HCEC 1CT (cell line): Measurements from ENCODE around the gene CMTM1.
"Not testable (repeated sequence)": the region's sequence is repeated elsewhere in the genome, so short reads cannot be mapped to it uniquely, and the experiment has no call there.

Experiments
- DNase-seq: peaks from one replicate; pipeline ENCODE4 v3.0.0-alpha.2; 2017

CMTM1 gene

DNA sequence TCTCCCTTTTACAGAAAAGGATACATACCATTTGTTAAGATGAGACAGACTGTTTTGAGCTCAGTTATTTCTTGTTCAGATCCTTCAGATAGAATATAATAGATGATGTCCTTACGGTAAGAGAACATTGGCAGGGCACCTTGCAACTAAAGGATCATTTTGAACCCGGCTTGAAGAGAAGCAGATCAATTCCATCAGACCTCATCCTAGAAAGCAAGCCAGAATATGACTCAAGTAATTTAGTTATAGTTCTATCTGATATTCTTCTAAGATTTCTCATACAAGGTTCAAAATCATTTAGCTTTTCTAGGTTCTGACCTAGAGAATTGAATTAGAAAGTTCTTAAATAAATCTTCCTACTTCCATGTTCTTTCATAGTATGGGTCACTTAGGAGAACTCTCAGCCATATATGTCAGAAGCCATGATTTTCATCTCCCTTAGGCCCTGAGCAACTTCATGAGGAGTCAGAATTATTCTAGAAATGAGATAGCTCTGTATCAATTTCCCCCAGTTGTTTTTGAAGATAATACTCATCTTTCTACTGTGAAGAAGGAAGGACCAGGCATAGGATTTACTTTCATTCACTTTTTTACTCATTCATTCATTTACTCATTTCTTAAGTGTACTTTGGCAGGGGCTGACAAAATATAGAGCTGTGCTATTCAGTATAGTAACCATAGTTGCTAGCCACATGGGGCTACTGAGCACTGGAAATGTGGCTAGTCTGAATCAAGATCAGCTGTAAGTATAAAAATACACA, 2.5 kb upstream of the CMTM1 start:
- DNase-seq, result no peak

GRCh38 chr16:66567270-66567669, 1.0 kb downstream of the CMTM1 start:
- DNase-seq, result not testable (repeated sequence)

DNA sequence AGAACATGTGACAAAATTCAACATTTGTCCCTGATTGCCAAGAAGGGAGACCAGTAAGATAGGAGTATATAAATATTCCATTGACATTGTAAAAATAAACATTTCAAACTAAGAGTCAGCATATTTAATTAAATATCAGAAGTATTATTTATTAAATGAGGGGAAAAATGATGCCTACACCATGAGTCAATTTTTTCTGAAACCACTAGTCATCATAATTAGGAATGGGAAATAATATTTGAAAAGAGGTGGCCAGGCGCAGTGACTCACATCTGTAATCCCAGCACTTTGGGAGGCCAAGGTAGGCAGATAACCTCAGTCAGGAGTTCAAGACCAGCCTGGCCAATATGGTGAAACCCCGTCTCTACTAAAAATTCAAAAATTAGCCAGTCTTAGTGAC, 2.1 kb downstream of the CMTM1 start:
- DNase-seq, result peak; percentile 32

GRCh38 chr16:66569131-66569530, 2.9 kb downstream of the CMTM1 start:
- DNase-seq, result peak; percentile 58

- DNase-seq, result peak; percentile 58
Measured at GRCh38 chr16:66569827-66570405, 3.7 kb downstream of the CMTM1 start.

DNA sequence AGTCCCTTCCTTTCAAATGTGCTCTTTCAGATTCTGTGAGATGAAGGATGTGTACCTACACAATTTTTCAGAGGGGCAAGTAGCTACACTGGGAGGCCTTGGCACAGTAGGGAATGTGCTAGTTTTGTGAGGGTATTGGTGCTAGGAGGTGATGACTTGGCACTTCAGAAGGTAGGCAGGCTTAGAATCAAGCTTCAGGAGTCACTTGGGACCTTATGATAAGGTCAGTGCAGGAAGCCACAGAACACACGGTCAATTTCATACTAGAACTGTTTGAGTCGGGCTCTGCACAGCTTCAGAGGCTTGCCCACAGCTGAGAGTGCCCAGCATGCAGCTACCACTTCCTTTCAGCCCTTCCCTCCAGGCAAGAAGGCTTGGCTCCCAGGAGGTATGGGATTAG, 6.1 kb downstream of the CMTM1 start:
- no peak for DNase-seq

DNA sequence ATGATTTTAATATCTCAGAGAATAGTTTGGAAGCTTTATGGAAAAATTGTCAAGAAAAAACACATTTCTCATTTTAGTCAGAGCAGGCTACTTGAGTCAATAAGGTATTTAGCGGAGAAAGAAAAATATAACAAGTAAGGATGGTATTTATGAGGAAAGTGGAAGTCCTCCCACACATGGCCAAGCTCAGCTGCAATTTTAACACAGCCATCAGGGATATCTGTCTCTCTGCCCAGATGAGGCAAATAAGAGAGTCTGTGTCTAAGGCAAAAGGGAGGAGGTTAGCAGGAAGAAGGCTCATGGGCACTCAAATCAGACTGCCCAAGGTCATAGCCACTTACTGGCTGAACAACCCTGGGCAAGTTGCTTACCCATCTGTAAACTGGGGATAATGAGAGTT, 7.8 kb downstream of the CMTM1 start:
- DNase-seq, result no peak

DNA sequence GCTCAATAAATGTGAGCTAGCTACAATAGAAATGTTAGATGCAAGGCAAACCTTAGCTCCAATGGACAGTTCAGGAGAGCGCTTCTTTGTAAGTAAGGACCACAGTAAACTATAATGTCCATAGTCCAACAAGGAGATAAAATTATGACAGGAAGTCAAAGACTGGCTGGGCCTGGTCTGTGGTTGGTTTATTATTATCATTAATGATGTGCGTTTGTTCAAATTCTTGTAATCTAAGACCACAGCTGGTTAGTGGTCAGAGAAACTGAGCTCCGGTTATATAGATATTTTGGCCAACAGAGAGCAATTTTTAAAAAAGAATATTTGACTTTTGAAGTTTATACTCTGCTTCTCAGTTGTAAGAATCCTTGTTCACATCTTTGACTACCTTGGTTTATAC, 8.3 kb downstream of the CMTM1 start:
- DNase-seq, result no peak

DNA sequence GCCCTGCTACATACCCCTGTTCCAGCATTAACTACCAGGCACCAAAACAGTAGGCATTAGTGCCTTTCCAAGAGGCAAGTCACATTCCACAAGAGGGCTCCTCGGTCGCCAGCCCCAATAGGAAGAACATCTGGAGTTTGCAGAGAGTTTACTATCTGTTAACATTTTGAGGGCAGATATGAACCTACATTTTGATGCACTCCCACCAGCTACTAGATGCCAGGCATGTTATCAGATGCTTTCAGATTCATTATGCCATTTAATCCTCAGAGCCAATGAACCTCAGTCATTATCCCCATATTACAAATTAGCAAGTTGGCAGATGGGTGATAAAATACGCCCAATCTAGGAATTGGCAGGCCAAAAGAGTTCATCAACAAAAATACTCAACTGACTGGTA, 8.8 kb downstream of the CMTM1 start:
- DNase-seq, result no peak

DNA sequence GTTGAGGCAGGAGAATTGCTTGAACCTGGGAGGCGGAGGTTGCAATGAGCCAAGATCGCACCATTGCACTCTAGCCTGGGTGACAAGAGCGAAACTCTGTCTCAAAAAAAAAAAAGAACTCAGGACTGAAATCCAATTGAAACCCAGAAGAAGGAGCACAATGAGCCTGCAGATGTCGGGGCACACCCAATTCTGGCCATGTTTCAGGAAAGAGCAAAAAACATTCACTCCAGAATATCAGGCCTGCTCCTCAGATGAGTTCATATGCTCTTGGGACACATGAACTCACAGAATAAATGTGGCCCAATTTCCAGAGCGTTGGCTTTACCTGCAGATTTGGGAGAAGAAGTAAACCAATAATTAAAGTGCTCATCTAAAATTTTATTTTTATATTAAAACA, 10.1 kb downstream of the CMTM1 start:
- DNase-seq, result no peak

DNA sequence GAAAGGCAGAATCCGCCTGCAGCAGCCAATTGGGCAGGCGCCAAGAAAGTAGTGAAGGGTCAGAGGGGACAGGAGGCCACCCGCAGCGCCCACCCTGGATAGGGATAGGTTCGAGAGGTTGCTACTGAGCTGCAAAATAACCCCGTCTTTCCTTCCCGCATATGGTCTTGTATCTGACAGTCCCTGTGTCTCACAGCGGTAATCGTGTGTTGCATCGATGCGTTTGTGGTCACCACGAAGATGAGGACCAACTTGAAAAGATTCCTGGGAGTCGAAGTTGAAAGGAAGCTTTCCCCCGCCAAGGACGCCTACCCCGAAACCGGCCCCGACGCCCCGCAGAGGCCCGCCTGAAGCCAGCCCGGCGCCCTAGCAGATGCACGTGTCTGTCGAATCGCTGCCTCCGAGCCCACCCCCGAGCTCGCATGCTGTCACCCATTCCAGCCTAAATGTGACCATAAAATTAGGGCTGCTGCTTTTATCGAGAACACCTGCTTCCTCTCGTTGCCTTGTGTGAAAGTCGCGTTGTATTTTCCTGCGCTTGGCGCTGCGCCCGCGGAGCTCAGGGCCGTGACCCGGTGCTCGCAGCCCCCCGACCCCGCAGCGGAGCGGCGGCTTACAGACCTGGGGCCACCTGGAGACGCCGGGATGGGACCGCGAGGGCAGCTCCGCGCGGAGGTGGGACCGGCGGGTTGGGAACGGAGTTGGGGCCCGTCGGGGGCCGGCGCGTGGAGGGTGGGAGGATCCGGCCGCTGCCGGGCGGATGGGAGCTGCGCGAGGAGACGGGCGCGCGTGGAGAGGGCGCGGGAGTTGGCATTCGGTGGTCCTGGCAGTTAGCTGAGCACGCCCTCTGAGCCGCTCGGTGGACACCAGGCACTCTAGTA, 12.7 kb downstream of the CMTM1 start, which contains the start of gene CMTM2:
CMTM2 (plus strand) TSS at position 813 of the 881 bp plus-strand sequence. CDS start 145 bp downstream, outside the sequence.
- DNase-seq, result no peak

GRCh38 chr16:66580605-66581209, 14.5 kb downstream of the CMTM1 start:
- peak; percentile 79 for DNase-seq

DNA sequence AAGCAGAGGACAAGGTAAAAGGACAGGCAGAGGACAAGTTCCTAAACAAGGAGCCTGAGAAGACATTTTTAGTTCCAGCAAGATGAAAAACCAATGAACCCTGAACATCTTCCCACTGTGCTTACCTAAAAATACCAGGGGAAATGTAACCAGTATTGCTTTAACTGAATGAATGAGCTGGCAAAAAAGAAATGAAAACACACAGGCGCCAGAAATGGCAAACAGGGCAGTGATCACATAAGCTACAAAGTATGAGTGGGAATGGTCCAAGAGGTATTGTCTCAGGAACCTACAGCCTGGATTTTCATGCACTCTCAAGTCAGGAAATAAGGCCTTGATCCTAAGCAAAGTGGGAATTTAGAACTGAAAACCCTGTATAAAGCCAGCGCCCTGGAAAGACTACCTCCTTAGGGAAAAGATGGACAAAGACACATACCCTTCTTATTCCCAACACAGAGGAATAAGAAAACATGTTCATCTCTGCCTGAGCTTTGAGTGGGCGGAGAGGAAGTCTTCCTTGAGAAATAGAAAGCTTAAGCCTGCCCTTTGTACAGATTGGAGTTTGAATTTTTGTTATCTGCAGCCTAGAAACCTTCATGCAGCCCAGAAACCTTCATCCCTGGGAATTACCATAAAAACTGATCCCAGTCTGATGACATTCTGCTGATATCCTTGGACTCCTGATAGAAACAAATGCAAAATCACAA, 15.2 kb downstream of the CMTM1 start:
- DNase-seq, result no peak

DNA sequence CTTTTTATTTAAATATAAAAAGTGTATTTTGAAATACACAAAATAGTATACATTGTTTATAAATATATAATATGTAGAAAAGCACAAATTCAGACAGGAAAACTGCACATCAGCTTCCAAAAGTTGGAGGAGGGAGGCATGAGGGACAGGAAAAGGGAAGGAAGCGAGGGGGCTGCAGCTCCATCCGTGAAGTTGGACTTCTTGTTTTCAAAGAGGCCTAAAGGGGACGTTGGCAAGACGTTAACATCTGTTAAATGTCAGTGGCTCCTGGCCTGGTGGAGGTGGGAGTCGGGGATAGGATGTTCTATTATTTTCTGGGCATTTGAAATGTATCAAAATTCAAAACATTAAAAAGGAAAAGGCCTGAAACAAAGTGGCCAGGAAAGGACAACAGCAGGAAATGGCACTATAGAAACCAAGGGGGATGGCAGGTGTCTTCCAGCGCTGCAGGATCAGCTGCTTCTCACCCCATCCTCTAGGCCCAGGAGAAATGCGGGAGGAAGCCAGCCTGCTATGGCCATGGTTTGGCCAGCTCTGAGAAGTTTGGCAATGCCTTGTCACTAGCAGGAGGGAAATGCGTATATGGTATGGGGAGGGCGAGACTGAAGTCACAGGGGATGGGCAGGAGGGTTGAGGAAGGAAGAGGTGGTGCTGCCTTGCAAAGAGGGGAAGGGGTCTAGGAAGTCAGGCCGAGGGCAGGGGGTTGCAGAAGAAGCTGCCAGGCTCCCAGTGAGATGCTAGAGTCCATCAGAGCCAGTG, 19.4 kb downstream of the CMTM1 start:
- no peak for DNase-seq

DNA sequence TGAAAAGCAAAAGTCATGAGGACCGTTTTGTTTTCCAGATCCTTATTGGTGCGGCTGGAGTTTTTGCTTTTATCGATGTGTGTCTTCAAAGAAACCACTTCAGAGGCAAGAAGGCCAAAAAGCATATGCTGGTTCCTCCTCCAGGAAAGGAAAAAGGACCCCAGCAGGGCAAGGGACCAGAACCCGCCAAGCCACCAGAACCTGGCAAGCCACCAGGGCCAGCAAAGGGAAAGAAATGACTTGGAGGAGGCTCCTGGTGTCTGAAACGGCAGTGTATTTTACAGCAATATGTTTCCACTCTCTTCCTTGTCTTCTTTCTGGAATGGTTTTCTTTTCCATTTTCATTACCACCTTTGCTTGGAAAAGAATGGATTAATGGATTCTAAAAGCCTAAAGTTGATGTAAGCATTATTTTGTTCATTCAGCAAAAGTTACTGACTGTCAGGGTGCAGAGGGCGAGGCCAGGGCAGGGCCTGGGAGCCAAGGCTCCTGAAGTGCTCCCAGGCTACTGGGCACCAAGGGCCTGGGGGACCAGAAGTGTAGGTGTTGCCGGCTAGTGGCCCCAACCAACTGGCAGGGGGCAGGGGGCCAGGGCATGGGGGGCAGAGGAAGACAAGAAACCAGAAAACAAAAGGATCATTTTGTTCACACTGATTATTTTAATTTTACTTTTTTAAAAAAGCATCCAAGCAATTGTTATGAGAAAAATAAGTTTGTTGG, 21.8 kb downstream of the CMTM1 start:
- DNase-seq, result no peak

- DNase-seq, result peak; percentile 65
Measured at GRCh38 chr16:66588981-66589713, 22.9 kb downstream of the CMTM1 start.

GRCh38 chr16:66590322-66590721, 24.1 kb downstream of the CMTM1 start:
- no peak for DNase-seq

GRCh38 chr16:66591018-66591417, 24.8 kb downstream of the CMTM1 start:
- no peak for DNase-seq

- no peak for DNase-seq
Measured at GRCh38 chr16:66592241-66592640, 26.0 kb downstream of the CMTM1 start.

- no peak for DNase-seq
Measured at GRCh38 chr16:66592814-66593213, 26.6 kb downstream of the CMTM1 start.
